Heart right ventricle (tissue), 16 donors: ENCODE measurements around the gene ERI3. TPM values are rescaled to one million over a fixed set of nuclear protein-coding genes. Genes with fewer than 3 reads are reported as not detected.

Source experiments
- ATAC-seq, 8 donors: fragments of 200-7000 bp; cut with Tn5 transposase; one replicate each; pipeline ENCODE4 v1.9.1; 2020; ENCODE audit warnings: mild to moderate bottlenecking in 8 of 8, moderate library complexity in 8 of 8, moderate number of reproducible peaks in 1 of 8
- DNase-seq, 2 donors: peaks; one replicate each; pipeline ENCODE4 v3.0.0-alpha.2; 2020
- H3K27ac ChIP-seq, 10 donors: fragments of 200-600 bp; sonication (generic) in 2 of 10; one replicate each; pipeline versions ENCODE4 v1.5.0 to v1.8.0; 2020 to 2022; ENCODE audit warnings: mild to moderate bottlenecking in 3 of 10
- H3K27me3 ChIP-seq, 7 donors: fragments of 200-600 bp; one replicate each; pipeline ENCODE4 v1.8.0; 2021 to 2022; ENCODE audit warnings: mild to moderate bottlenecking in 2 of 7
- H3K36me3 ChIP-seq, 9 donors: fragments of 200-600 bp; sonication (generic) in 1 of 9; one replicate each; pipeline versions ENCODE4 v1.5.0 to v1.8.0; 2020 to 2022; ENCODE audit warnings: mild to moderate bottlenecking in 2 of 9
- H3K4me1 ChIP-seq, 9 donors: fragments of 200-600 bp; sonication (generic) in 1 of 9; one replicate each; pipeline versions ENCODE4 v1.5.0 to v1.8.0; 2020 to 2022; ENCODE audit warnings: mild to moderate bottlenecking in 4 of 9
- H3K4me3 ChIP-seq, 10 donors: fragments of 200-600 bp; sonication (generic) in 2 of 10; one replicate each; pipeline versions ENCODE4 v1.5.0 to v1.8.0; 2020 to 2022; ENCODE audit warnings: mild to moderate bottlenecking in 7 of 10, moderate library complexity in 2 of 10
- H3K9me3 ChIP-seq, 11 donors: fragments of 200-600 bp in 10 of 11; sonication (generic) in 2 of 11; one replicate each; pipeline versions ENCODE4 v1.5.0 to v1.8.0; 2013 to 2022; ENCODE audit warnings: mild to moderate bottlenecking in 2 of 11, control low read depth in 1 of 11, moderate library complexity in 1 of 11
- WGBS, 2 donors: extraction: QIAGEN DNeasy Blood & Tissue Kit; methylation state at CpG; one replicate each; pipeline ENCODE4 v1.1.7; 2013; ENCODE audit warnings: inconsistent platforms in 1 of 2; 5-methylcytosine and 5-hydroxymethylcytosine counted together
- intact Hi-C, 10 donors: fragments of 100-400 bp; cut with DNase I; formaldehyde crosslinking; loops; one replicate each; pipeline versions ENCODE4 v1.11.1 to v1.14.2; 2022
- polyA plus RNA-seq, 2 donors: library from polyadenylated mRNA; stranded (reverse); fragments of 200-250 nt; gene quantifications; one replicate each; pipeline ENCODE4 v1.2.3, GENCODE V29; 2013
- total RNA-seq, 10 donors: library from RNA; stranded (reverse); fragmentation: NEBNext Ultra II Directional in 3 of 10; extraction: Animal tissue kit (Norgen Biotek cat#: 25700) in 3 of 10; gene quantifications; one replicate each; pipeline versions ENCODE4 v1.2.1 to v1.2.4, GENCODE V29; 2021 to 2023
- TF ChIP-seq, protein P1 (sequence below), 9 donors: fragments of 200-600 bp; sonication (generic) in 2 of 9; IDR thresholded peaks; one replicate each; pipeline versions ENCODE4 v1.5.0 to v1.8.0; 2021 to 2022; ENCODE audit warnings: antibody characterized with exemption in 9 of 9, mild to moderate bottlenecking in 5 of 9, moderate library complexity in 1 of 9
- donor health status: Arrhythmogenic right ventricular cardiomyopathy.
- donor health status: ischemic (EF 13 %, LVEDD 7.1; RV severe dilation, severe dysfunction).
- donor health status: healthy with polysubstance abuse.
- donor health status: DM: no; HTN: yes; CAD: no.
- donor health status: DM: no; HTN: no; CAD: no.
- donor health status: ischemic (EF 25% LVEDD 6.9; RV normal size, moderate dysfunction).
- donor health status: ischemic (EF 25% LVEDD 5.7; RV mildly dilated, moderate dysfunction).
- donor health status: healthy.
- donor health status: DM: yes; HTN: yes; CAD: no.
- donor health status: Ischemic cardiomyopathy.
- donor health status: ischemic (EF 35%, LVEDD 5.7; RV mildly dilated, moderate dysfunction).
- donor health status: nonischemic (EF 11% LVEDD 7.7; RV severe dilation, severe dysfunction).
- donor health status: DM: yes; HTN: yes; CAD: no.
- donor health status: PGD.
- donor health status: ischemic (EF 29% LVEDD 5.4; RV normal size, mild dysfunction).
- donor health status: nonischemic (EF 23%, LVEDD 6.1; RV moderate dilation, normal function).

The ERI3 gene
- total and polyA plus RNA-seq, 12 donors = 28.1 to 68.4 (median 47.9) TPM

DNA sequence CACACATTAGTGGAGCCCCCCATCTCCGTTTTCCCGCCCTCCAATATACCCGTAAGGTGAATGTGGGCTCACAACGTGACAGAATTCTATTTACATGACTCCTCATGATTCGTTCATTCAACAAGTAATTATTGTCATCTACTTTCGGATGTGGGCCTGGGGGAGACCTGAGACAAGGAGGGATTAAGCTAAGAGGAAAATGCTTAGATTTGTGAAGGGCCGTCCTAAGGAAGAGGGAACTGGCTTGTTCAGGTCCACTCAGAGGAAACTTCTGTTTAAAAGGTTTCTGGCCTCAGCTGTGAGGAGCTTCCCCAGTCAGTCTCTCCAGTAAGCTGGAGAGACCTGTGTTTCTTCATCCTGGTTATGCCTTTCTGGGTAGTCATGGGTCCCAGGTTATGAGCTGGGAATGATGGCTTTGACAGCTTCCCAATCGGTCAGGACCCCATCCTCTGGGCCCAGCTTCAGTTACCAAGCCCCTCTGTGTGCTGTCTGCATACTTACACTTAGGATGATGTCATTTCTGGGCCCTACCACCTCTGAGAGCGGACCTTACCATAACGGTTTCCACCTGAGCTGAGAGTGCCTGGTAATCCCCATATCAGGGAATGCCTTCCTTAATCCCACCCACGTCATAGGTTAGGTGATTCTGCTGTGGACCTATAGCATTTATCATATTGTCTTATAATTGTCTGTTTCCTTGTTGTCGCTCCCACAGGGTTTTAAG lies 687 bp upstream of the ERI3 start:
- no peak for ATAC-seq
- TF ChIP-seq, protein P1, sequence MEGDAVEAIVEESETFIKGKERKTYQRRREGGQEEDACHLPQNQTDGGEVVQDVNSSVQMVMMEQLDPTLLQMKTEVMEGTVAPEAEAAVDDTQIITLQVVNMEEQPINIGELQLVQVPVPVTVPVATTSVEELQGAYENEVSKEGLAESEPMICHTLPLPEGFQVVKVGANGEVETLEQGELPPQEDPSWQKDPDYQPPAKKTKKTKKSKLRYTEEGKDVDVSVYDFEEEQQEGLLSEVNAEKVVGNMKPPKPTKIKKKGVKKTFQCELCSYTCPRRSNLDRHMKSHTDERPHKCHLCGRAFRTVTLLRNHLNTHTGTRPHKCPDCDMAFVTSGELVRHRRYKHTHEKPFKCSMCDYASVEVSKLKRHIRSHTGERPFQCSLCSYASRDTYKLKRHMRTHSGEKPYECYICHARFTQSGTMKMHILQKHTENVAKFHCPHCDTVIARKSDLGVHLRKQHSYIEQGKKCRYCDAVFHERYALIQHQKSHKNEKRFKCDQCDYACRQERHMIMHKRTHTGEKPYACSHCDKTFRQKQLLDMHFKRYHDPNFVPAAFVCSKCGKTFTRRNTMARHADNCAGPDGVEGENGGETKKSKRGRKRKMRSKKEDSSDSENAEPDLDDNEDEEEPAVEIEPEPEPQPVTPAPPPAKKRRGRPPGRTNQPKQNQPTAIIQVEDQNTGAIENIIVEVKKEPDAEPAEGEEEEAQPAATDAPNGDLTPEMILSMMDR (IDR thresholded peaks at IDR 0.05) = no peak
- peak overlapping the region in 9 of 10 donors; percentile 84 to 99 (median 94) for H3K4me3 ChIP-seq
- H3K27me3 ChIP-seq = no peaks in the 10 kb centered on the region
- peak overlapping the region in 1 of 10 donors; percentile 89 for H3K27ac ChIP-seq
- WGBS, 2 donors = 67 to 69% methylated on average over 12 of the region's 12 CpGs
- intact Hi-C loops = no loop called here
- no peaks in the 10 kb centered on the region for H3K9me3 ChIP-seq
- peaks cover 0 to 22% (median 16%) of the 10 kb centered on the region in 9 donors for H3K4me1 ChIP-seq
- no peak for DNase-seq
- H3K36me3 ChIP-seq = peaks cover 0 to 5% (median 0%) of the 10 kb centered on the region in 9 donors

DNA sequence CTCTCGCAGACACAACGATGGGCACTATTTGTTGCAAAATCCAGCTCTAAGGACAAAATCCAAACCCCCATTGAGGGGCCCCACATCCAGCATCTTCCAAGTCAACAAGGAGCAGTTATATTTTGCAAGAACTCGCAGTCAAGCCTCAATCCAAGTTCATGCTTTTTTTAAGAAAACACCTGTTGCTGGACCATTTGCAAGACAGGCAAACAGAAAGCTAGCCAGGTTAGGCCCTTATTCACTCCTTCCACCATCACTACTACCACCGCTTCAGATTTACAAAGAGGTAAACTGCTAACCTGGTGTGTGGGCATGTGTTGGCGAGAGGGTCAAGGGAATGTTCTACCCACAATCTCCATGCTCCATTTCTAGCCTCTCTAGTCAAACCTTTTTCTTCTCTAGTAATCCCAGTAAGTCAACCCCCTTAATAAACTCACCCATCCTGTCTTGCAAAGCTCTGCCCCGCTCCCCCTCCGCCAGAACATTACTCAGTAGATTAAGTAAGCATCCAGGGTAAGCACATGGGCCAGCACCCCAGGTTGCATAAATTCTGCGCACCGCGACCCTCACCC lies 703 bp downstream of the ERI3 start:
- intact Hi-C loops = no loop called here
- H3K27me3 ChIP-seq = no peaks in the 10 kb centered on the region
- peak overlapping the region; percentile 84 to 99 (median 94) for H3K4me3 ChIP-seq
- WGBS, 2 donors = 43 to 47% methylated on average over 10 of the region's 10 CpGs
- peaks cover 0 to 8% (median 0%) of the 10 kb centered on the region in 9 donors for H3K36me3 ChIP-seq
- H3K9me3 ChIP-seq = no peaks in the 10 kb centered on the region
- ATAC-seq (no peak), DNase-seq (no peak)
- H3K27ac ChIP-seq = peak overlapping the region in 4 of 10 donors; percentile 74 to 89 (median 75)
- TF ChIP-seq, protein P1 (IDR thresholded peaks at IDR 0.05) = no peak
- H3K4me1 ChIP-seq = peaks cover 0 to 22% (median 16%) of the 10 kb centered on the region in 9 donors

DNA sequence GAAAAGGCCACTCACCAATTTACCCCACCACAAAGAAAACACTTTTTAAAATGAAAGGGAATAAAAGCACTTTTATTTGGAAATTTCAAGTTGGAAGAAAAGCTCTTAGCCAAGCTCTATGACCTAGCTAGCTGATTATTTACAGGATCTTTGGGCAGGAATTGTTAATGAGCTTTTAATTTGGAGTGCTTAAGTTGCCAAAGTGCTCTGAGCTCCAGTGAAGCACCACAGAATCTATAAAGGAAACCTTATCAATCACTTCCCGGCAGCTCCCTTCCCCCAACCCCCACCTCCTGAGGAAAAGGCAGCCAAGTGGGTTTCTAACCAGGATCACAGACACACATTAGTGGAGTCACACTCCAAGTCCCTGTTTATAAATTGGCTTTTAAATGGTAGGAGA lies 1.5 kb downstream of the ERI3 start:
- intact Hi-C loops = no loop called here

DNA sequence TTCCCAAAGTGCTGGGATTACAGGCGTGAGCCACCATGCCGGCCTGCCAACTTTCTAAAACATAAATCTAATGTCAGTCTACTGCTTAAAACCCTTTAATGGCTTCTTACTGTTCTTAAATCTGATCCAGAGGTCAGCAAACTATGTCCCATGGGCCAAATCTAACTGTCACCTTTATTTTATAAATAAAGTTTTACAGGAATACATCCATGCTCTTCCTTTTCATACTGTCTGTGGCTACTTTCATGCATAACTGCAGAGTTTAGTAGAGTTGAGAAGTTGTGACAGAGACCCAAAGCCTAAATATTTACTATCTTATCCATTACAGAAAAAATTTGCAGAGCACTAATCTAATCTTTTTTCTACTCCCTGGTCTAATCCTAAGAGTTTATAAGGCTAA lies 3.8 kb downstream of the ERI3 start:
- Histone ChIP-seq H3K4me3 (no peak overlapping the region), H3K36me3 (peaks cover 0 to 9% (median 0%) of the 10 kb centered on the region in 9 donors), H3K27me3 (no peaks in the 10 kb centered on the region), H3K9me3 (no peaks in the 10 kb centered on the region), H3K27ac (no peak overlapping the region), H3K4me1 (peaks cover 0 to 22% (median 16%) of the 10 kb centered on the region in 9 donors)
- DNase-seq = no peak
- WGBS, 2 donors = 97% methylated on average over 2 of the region's 2 CpGs
- no peak for ATAC-seq
- TF ChIP-seq, protein P1 (IDR thresholded peaks at IDR 0.05) = no peak
- intact Hi-C loops = no loop called here

More for the DNA sequence above, 1.5 kb downstream of the ERI3 start:
- Histone ChIP-seq H3K9me3 (no peaks in the 10 kb centered on the region), H3K27me3 (no peaks in the 10 kb centered on the region), H3K4me3 (no peak overlapping the region), H3K27ac (no peak overlapping the region), H3K36me3 (peaks cover 0 to 9% (median 0%) of the 10 kb centered on the region in 9 donors), H3K4me1 (peaks cover 0 to 22% (median 16%) of the 10 kb centered on the region in 9 donors)
- DNase-seq (no peak), ATAC-seq (no peak)
- TF ChIP-seq, protein P1 (IDR thresholded peaks at IDR 0.05) = no peak
- 21 to 54% methylated on average over 1 of the region's 1 CpG for WGBS, 2 donors
